Kidney (tissue), 14 donors: ENCODE results near the gene NOP14. TPM values are rescaled to one million over a fixed set of nuclear protein-coding genes. Genes with fewer than 3 reads are reported as not detected.
"Not testable (repeated sequence)": the region's sequence is repeated elsewhere in the genome, so short reads cannot be mapped to it uniquely, and the experiment has no call there.

Experiments used
- DNase-seq, 5 donors: peaks; one replicate each; pipeline ENCODE4 v3.0.0-alpha.2; 2013 to 2020
- FAIRE-seq: peaks from 2 replicates; lab custom pipeline; 2012; peaks lifted over from hg19 to GRCh38; lab: Jason Lieb, UNC
- H3K27ac ChIP-seq, 2 donors: one replicate each; pipeline ENCODE4 v1.7.0; 2013; ENCODE audit warnings: low read depth in 2 of 2, low read length in 2 of 2, inconsistent platforms in 1 of 2
- H3K27me3 ChIP-seq: one replicate; pipeline ENCODE4 v1.7.1; 2013; ENCODE audit warnings: low read length, inconsistent platforms; ENCODE audit not compliant: control insufficient read depth, insufficient read depth
- H3K36me3 ChIP-seq, 3 donors: one replicate each; pipeline versions ENCODE4 v1.7.0 to v1.7.1; 2013; ENCODE audit warnings: low read length in 3 of 3, control low read depth in 1 of 3, inconsistent platforms in 1 of 3; ENCODE audit not compliant: insufficient read depth in 3 of 3, control insufficient read depth in 2 of 3
- H3K4me1 ChIP-seq, 3 donors: one replicate each; pipeline versions ENCODE4 v1.7.0 to v1.7.1; 2013; ENCODE audit warnings: low read length in 3 of 3, inconsistent platforms in 1 of 3, low read depth in 1 of 3; ENCODE audit not compliant: control insufficient read depth in 2 of 3, insufficient read depth in 2 of 3
- H3K4me3 ChIP-seq, 3 donors: one replicate each; pipeline versions ENCODE4 v1.7.0 to v1.8.1; 2013; ENCODE audit warnings: low read length in 3 of 3, control low read depth in 1 of 3, inconsistent platforms in 1 of 3
- H3K9ac ChIP-seq, 3 donors: one replicate each; pipeline versions ENCODE4 v1.7.0 to v1.7.1; 2013; ENCODE audit warnings: low read length in 3 of 3, control low read depth in 1 of 3, inconsistent platforms in 1 of 3
- H3K9me3 ChIP-seq, 3 donors: one replicate each; pipeline versions ENCODE4 v1.7.0 to v1.7.1; 2013; ENCODE audit warnings: low read length in 3 of 3, control low read depth in 1 of 3, inconsistent platforms in 1 of 3; ENCODE audit not compliant: control insufficient read depth in 2 of 3, insufficient read depth in 1 of 3
- intact Hi-C: fragments of 100-400 bp; cut with DNase I; formaldehyde crosslinking; loops from one replicate; pipeline ENCODE4 v1.11.1; 2022
- polyA plus RNA-seq: library from polyadenylated mRNA; stranded (reverse); fragments of 350-450 nt; fragmentation: Illumina TruSeq; extraction: RNeasy Lipid Tissue Mini Kit (QIAGEN cat#74804); gene quantifications from one replicate; pipeline ENCODE4 v1.2.3, GENCODE V29; 2014; ENCODE audit warnings: low read depth, low replicate concordance; ENCODE audit not compliant: insufficient read depth
- total RNA-seq: library from RNA; stranded (reverse); fragmentation: NEBNext Ultra II Directional; extraction: Animal tissue kit (Norgen Biotek cat#: 25700); gene quantifications from one replicate; pipeline ENCODE4 v1.2.1, GENCODE V29; 2021
- TF ChIP-seq, protein P1 (sequence below): IDR thresholded peaks from 3 replicates; pipeline ENCODE4 v1.5.1; 2012; ENCODE audit warnings: mild to moderate bottlenecking, moderate library complexity, borderline replicate concordance; ENCODE audit not compliant: insufficient read depth; ENCODE audit errors: extremely low read depth
- donor health status: control.
- donor health status: control.
- donor health status: control.
- donor health status: control.
- donor health status: control.
- donor health status: DM: yes; HTN: yes; CAD: no.
- donor health status: Normal renal cell carcinoma (clear cell type).

NOP14 gene
- total and polyA plus RNA-seq, 2 donors from 2014 or later = 15.1 to 22.0 TPM

DNA sequence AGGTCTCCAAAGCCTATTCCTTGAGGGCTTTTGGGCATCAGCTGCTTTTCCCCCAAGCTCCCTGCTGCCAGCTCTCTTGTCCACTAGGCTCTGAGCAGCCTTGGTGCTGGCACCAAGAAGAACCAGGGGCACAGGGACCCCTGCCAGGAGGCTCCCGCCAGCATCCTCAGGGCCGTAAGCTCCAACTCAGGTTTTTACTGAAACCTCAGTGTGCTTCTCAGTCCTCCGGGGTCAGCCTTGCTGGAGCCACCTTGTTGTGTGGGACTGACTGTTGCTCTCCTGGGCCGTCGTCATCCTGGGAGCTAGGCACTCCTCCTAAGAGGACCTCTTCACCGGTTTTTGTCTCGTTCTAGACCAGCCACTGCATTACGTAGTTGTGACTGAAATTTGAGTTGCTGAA, 38.9 kb downstream of the NOP14 start:
- peaks cover 2 to 47% (median 14%) of the 10 kb centered on the region in 3 donors for H3K36me3 ChIP-seq
- no peak overlapping the region for H3K9ac ChIP-seq

DNA sequence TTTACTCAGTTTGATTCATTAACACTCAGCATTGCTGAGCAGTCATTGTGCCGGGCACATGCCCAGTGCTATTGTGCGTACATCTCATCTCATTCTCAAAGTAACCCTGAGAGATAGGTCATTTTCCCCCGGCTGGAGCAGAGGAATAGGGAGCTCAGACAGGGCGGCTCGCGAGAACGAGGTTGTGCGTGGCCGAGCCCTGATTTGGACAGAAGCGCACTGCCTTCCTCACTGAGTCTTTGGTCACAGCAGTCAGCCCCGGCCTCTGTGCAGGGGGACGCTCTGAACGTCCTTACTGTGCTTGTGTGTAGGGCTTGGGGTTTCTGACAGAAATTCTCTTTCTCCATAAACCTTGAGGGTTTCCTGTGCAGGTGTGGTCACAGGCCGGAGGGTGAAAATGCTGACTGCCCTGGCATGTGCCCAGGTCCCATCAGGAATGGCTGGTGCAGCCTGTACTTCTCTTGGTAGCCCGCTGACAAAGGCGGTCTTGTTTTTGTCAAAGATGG, 39.5 kb downstream of the NOP14 start:
- peaks cover 2 to 41% (median 14%) of the 10 kb centered on the region in 3 donors for H3K36me3 ChIP-seq
- no peaks in the 10 kb centered on the region for H3K9me3 ChIP-seq
- H3K4me3 ChIP-seq = no peak overlapping the region
- no peak for FAIRE-seq
- DNase-seq = peak in 1 of 5 donors; percentile 49
- no peak overlapping the region for H3K9ac ChIP-seq
- H3K27ac ChIP-seq = no peak overlapping the region
- H3K27me3 ChIP-seq = no peaks in the 10 kb centered on the region
- intact Hi-C loops = loop anchor here (10.0 kb wide), 1 partner anchor 159 kb away; no protein-coding TSS in a partner anchor
- H3K4me1 ChIP-seq = peaks cover 0 to 14% (median 8%) of the 10 kb centered on the region in 3 donors
- TF ChIP-seq, protein P1, sequence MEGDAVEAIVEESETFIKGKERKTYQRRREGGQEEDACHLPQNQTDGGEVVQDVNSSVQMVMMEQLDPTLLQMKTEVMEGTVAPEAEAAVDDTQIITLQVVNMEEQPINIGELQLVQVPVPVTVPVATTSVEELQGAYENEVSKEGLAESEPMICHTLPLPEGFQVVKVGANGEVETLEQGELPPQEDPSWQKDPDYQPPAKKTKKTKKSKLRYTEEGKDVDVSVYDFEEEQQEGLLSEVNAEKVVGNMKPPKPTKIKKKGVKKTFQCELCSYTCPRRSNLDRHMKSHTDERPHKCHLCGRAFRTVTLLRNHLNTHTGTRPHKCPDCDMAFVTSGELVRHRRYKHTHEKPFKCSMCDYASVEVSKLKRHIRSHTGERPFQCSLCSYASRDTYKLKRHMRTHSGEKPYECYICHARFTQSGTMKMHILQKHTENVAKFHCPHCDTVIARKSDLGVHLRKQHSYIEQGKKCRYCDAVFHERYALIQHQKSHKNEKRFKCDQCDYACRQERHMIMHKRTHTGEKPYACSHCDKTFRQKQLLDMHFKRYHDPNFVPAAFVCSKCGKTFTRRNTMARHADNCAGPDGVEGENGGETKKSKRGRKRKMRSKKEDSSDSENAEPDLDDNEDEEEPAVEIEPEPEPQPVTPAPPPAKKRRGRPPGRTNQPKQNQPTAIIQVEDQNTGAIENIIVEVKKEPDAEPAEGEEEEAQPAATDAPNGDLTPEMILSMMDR = no peak

More for the DNA sequence above, 38.9 kb downstream of the NOP14 start:
- intact Hi-C loops = loop anchor here (10.0 kb wide), 1 partner anchor 159 kb away; no protein-coding TSS in a partner anchor
- DNase-seq (peak in 1 of 5 donors; percentile 54), FAIRE-seq (no peak)
- H3K4me1 ChIP-seq = peaks cover 0 to 14% (median 8%) of the 10 kb centered on the region in 3 donors
- H3K27me3 ChIP-seq = no peaks in the 10 kb centered on the region
- peak overlapping the region in 1 of 2 donors; percentile 23 for H3K27ac ChIP-seq
- no peak overlapping the region for H3K4me3 ChIP-seq
- no peaks in the 10 kb centered on the region for H3K9me3 ChIP-seq
- TF ChIP-seq, protein P1 = no peak

DNA sequence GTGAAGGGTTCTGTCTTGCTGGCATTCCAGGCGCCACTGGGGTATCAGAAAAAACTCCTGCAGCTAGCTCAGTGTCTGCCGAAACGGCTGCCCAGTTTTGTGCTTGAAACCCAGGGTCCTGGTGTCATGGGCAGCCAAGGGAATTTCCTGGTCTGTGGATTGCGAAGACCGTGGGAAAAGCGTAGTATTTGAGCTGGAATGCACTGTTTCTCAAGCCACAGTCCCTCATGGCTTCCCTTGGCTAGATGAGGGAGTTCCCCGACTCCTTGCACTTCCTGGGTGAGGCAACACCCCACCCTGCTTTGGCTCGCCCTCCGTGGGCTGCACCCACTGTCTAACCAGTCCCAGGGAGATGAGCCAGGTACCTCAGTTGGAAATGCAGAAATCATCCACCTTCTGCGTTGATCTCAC, 40.1 kb downstream of the NOP14 start:
- Histone ChIP-seq H3K4me3 (no peak overlapping the region), H3K36me3 (peaks cover 2 to 37% (median 14%) of the 10 kb centered on the region in 3 donors), H3K27me3 (no peaks in the 10 kb centered on the region), H3K4me1 (peaks cover 0 to 14% (median 8%) of the 10 kb centered on the region in 3 donors), H3K9ac (no peak overlapping the region), H3K9me3 (no peaks in the 10 kb centered on the region), H3K27ac (no peak overlapping the region)
- DNase-seq = peak in 1 of 5 donors; percentile 37
- intact Hi-C loops = loop anchor here (10.0 kb wide), 1 partner anchor 158 kb away; no protein-coding TSS in a partner anchor
- no peak for FAIRE-seq
- TF ChIP-seq, protein P1 = no peak

DNA sequence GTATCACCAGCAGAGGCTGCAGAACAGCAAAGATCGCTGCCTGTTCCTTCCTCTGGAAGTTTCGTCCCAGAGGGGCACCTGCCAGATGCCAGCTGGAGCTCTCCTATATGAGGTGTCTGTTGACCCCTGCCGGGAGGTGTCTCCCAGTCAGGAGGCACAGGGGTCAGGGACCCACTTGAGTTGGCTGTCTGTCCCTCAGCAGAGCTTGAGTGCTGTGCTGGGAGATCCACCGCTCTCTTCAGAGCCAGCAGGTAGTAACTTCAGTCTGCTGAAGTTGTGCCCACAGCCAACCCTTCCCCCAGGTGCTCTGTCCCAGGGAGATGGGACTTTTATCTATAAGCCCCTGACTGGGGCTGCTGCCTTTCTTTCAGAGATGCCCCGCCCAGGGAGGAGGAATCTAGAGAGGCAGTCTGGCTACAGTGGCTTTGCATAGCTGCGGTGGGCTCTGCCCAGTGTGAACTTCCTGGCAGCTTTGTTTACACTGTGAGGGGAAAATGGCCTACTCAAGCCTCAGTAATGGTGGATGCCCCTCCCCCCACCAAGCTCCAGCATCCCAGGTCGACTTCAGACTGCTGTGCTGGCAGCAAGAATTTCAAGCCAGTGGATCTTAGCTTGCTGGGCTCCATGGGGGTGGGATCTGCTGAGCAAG, 40.6 kb downstream of the NOP14 start:
- peak in 1 of 5 donors; percentile 35 for DNase-seq
- not testable (repeated sequence) for FAIRE-seq, H3K4me3 ChIP-seq, H3K9me3 ChIP-seq, H3K9ac ChIP-seq, H3K27me3 ChIP-seq, H3K27ac ChIP-seq
- intact Hi-C loops = loop anchor here (10.0 kb wide), 1 partner anchor 158 kb away; no protein-coding TSS in a partner anchor
- Histone ChIP-seq H3K4me1 (peaks cover 0 to 14% (median 8%) of the 10 kb centered on the region in 3 donors), H3K36me3 (peaks cover 1 to 32% (median 14%) of the 10 kb centered on the region in 3 donors)

DNA sequence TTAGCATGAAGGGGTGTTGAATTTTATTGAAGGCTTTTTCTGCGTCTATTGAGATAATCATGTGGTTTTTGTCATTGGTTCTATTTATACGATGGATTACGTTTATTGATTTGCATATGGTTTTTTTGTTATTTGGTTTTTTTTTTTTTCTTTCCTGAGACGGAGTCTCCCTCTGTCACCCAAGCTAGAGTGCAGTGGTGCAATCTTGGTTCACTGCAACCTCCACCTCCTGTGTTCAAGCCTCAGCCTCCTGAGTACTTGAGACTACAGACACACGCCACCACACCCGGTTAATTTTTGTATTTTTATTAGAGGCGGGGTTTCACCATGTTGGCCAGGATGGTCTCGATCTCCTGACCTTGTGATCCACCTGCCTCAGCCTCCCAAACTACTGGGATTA, 44.5 kb downstream of the NOP14 start:
- H3K27ac ChIP-seq, H3K9me3 ChIP-seq, H3K9ac ChIP-seq, DNase-seq, H3K27me3 ChIP-seq, intact Hi-C loops, FAIRE-seq, H3K4me3 ChIP-seq, H3K4me1 ChIP-seq: not testable (repeated sequence)
- peaks cover 2 to 19% (median 4%) of the 10 kb centered on the region in 3 donors for H3K36me3 ChIP-seq

DNA sequence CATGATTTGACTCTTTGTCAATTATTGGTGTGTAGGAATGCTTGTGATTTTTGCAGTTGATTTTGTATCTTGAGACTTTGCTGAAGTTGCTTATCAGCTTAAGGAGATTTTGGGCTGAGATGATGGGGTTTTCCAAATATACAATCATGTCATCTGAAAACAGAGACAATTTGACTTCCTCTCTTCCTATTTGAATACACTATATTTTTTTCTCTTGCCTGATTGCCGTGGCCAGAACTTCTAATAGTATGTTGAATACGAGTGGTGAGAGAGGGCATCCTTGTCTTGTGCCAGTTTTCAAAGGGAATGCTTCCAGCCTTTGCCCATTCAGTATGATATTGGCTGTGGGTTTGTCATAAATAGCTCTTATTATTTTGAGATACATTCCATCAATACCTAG, 44.9 kb downstream of the NOP14 start:
- H3K27ac ChIP-seq, intact Hi-C loops, H3K9me3 ChIP-seq, H3K4me3 ChIP-seq, DNase-seq, FAIRE-seq, H3K4me1 ChIP-seq, H3K9ac ChIP-seq, H3K27me3 ChIP-seq: not testable (repeated sequence)
- peaks cover 2 to 14% (median 4%) of the 10 kb centered on the region in 3 donors for H3K36me3 ChIP-seq
